Testis (tissue), 3 donors: ENCODE data around the gene ERBB4. TPM values are rescaled to one million over a fixed set of nuclear protein-coding genes. Genes with fewer than 3 reads are reported as not detected.

Source experiments
- DNase-seq: peaks from one replicate; pipeline ENCODE4 v3.0.0-alpha.2; 2019
- H3K27ac ChIP-seq, 2 donors: fragments of 200-600 bp; sonication (generic); one replicate each; pipeline ENCODE4 v1.5.1; 2019
- H3K27me3 ChIP-seq: fragments of 200-600 bp; sonication (generic); one replicate; pipeline ENCODE4 v1.5.1; 2019
- H3K36me3 ChIP-seq: fragments of 200-600 bp; sonication (generic); one replicate; pipeline ENCODE4 v1.5.1; 2017; ENCODE audit warnings: low read depth; ENCODE audit errors: missing control alignments
- H3K4me1 ChIP-seq: fragments of 200-600 bp; sonication (generic); one replicate; pipeline ENCODE4 v1.5.1; 2019
- H3K4me3 ChIP-seq, 2 donors: fragments of 200-600 bp; sonication (generic); one replicate each; pipeline ENCODE4 v1.5.1; 2017 to 2019
- H3K9me3 ChIP-seq: fragments of 200-600 bp; sonication (generic); one replicate; pipeline ENCODE4 v1.5.1; 2017
- POLR2A ChIP-seq: fragments of 450-650 bp; IDR thresholded peaks from one replicate; pipeline ENCODE4 v1.6.1; 2017; ENCODE audit warnings: antibody characterized with exemption, mild to moderate bottlenecking, moderate library complexity
- WGBS, 2 donors: methylation state at CpG; one replicate each; pipeline ENCODE4 v1.1.5; 2018; 5-methylcytosine and 5-hydroxymethylcytosine counted together
- intact Hi-C: fragments of 100-400 bp; cut with DNase I; formaldehyde crosslinking; loops from one replicate; pipeline ENCODE4 v1.15.1; 2023; ENCODE audit warnings: low total_unique reads
- polyA plus RNA-seq: library from polyadenylated mRNA; stranded (reverse); fragments of 350-450 nt; fragmentation: Illumina TruSeq; extraction: RNeasy Lipid Tissue Mini Kit (QIAGEN cat#74804); gene quantifications from one replicate; pipeline ENCODE4 v1.2.3, GENCODE V29; 2014; ENCODE audit warnings: low read depth, low replicate concordance; ENCODE audit not compliant: insufficient read depth
- total RNA-seq, 2 donors: library from RNA; depleted of rRNA; stranded (reverse); fragments of >200 nt; gene quantifications; one replicate each; pipeline ENCODE4 v1.2.3, GENCODE V29; 2016
- TF ChIP-seq, protein P1 (sequence below), 3 experiments: fragments of 450-650 bp in 2 of 3; fragments of 200-600 bp in 1 of 3; sonication (generic) in 1 of 3; IDR thresholded peaks; one replicate each; pipeline ENCODE4 v1.5.1; 2016 to 2019; ENCODE audit warnings: antibody characterized with exemption in 3 of 3, mild to moderate bottlenecking in 2 of 3, moderate library complexity in 1 of 3

Gene ERBB4
- total and polyA plus RNA-seq, 3 donors from 2014 or later: 6.1 to 62.7 (median 47.7) TPM

DNA sequence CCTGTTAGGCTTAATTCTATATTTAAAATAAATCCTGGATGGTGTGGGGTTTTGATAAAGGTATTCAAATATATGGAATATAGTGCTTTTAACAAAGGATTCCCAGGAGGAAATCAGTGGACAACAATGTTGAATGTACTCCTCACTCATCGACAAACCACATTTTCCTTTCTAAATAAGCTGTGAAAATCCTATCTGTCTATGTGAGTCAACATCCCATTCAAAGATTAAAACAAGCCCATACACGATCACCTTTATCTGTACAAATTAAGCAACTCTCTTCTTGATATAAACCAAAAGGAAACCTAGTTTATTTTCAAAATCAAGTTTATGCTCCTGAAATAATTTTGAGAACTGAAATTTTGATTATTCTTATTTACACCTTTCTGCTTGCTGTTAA is 153.4 kb downstream of the ERBB4 start:
- no peak overlapping the region for H3K27ac ChIP-seq
- H3K4me3 ChIP-seq: no peak overlapping the region
- H3K27me3 ChIP-seq: no peaks in the 10 kb centered on the region
- 71 to 77% methylated on average over 2 of the region's 2 CpGs for WGBS, 2 donors
- intact Hi-C loops: no loop called here
- no peaks in the 10 kb centered on the region for H3K36me3 ChIP-seq
- no peak for TF ChIP-seq POLR2A
- TF ChIP-seq, protein P1, sequence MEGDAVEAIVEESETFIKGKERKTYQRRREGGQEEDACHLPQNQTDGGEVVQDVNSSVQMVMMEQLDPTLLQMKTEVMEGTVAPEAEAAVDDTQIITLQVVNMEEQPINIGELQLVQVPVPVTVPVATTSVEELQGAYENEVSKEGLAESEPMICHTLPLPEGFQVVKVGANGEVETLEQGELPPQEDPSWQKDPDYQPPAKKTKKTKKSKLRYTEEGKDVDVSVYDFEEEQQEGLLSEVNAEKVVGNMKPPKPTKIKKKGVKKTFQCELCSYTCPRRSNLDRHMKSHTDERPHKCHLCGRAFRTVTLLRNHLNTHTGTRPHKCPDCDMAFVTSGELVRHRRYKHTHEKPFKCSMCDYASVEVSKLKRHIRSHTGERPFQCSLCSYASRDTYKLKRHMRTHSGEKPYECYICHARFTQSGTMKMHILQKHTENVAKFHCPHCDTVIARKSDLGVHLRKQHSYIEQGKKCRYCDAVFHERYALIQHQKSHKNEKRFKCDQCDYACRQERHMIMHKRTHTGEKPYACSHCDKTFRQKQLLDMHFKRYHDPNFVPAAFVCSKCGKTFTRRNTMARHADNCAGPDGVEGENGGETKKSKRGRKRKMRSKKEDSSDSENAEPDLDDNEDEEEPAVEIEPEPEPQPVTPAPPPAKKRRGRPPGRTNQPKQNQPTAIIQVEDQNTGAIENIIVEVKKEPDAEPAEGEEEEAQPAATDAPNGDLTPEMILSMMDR (IDR thresholded peaks at IDR 0.05): no peak
- no peak for DNase-seq
- H3K9me3 ChIP-seq: no peaks in the 10 kb centered on the region
- no peaks in the 10 kb centered on the region for H3K4me1 ChIP-seq

DNA sequence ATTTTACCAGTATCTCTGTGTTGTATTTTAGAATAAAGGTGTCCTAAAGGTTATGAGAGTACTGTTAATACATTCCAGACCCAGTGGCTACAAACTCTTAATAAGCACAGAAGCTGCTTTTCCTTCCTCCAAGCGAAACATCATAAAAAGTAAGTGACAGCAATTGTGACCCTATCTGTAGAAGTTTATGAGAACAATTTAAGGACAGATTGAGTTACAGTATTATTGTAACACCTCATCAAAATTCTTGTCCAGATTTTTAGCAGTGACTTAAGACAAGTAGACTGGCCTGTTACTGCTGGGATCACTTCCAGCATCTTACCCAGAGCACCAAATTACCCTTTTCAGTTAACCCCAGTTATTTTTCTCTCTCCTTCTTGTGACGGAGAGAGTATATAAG is 154.6 kb downstream of the ERBB4 start:
- no peak for DNase-seq
- TF ChIP-seq POLR2A: no peak
- H3K9me3 ChIP-seq: no peaks in the 10 kb centered on the region
- no peaks in the 10 kb centered on the region for H3K36me3 ChIP-seq
- H3K4me1 ChIP-seq: no peaks in the 10 kb centered on the region
- intact Hi-C loops: no loop called here
- WGBS, 2 donors: 78 to 79% methylated on average over 2 of the region's 2 CpGs
- no peak overlapping the region for H3K4me3 ChIP-seq
- H3K27me3 ChIP-seq: no peaks in the 10 kb centered on the region
- H3K27ac ChIP-seq: no peak overlapping the region

GRCh38 chr2:212381428-212382102 is 157.0 kb downstream of the ERBB4 start:
- H3K27ac ChIP-seq: no peak overlapping the region
- intact Hi-C loops: no loop called here
- TF ChIP-seq POLR2A: no peak
- TF ChIP-seq, protein P1 (IDR thresholded peaks at IDR 0.05): no peak
- no peaks in the 10 kb centered on the region for H3K36me3 ChIP-seq
- WGBS, 2 donors: 85 to 95% methylated on average over 1 of the region's 1 CpG
- DNase-seq: no peak
- no peaks in the 10 kb centered on the region for H3K9me3 ChIP-seq
- no peak overlapping the region for H3K4me3 ChIP-seq
- no peaks in the 10 kb centered on the region for H3K4me1 ChIP-seq
- no peaks in the 10 kb centered on the region for H3K27me3 ChIP-seq

DNA sequence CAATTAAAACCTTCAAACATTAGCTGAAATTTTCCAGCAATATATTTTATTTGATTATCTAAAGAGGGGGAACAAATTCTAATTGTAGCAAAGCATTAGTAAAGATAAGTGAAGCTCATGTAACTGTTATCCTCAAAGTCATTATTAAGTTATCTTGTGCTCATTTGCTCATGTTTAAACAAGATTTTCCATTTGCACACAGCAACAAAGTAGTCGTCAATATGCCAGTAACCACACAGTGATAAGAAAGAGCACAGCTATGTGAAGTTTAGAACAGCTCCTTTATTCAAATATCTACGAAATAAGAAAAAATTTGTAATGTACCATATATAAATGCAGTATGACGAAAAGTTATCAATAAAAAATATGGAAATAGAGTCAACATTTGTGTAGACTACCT is 159.5 kb downstream of the ERBB4 start:
- no peak overlapping the region for H3K4me3 ChIP-seq
- TF ChIP-seq, protein P1 (IDR thresholded peaks at IDR 0.05): no peak
- no peak for TF ChIP-seq POLR2A
- WGBS, 2 donors: 26 to 52% methylated on average over 3 of the region's 3 CpGs
- intact Hi-C loops: no loop called here
- H3K36me3 ChIP-seq: no peaks in the 10 kb centered on the region
- DNase-seq: no peak
- no peaks in the 10 kb centered on the region for H3K9me3 ChIP-seq
- peak overlapping the region in 1 of 2 donors; percentile 31 for H3K27ac ChIP-seq
- no peaks in the 10 kb centered on the region for H3K4me1 ChIP-seq
- H3K27me3 ChIP-seq: no peaks in the 10 kb centered on the region

DNA sequence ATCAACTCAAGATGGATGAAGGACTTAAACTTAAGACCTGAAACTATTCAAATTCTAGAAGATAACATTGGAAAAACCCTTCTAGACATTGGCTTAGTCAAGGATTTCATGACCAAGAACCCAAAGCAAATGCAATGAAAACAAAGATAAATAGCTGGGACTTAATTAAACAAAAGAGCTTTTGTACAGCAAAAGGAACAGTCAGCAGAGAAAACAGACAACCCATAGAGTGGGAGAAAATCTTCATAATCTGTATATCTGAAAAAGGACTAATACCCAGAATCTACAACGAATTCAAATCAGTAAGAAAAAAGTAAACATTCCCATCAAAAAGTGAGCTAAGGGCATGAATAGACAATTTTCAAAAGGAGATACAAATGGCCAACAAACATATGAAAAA is 171.2 kb downstream of the ERBB4 start:
- intact Hi-C loops: no loop called here
- TF ChIP-seq, protein P1 (IDR thresholded peaks at IDR 0.05): no peak
- no peak for TF ChIP-seq POLR2A
- Histone ChIP-seq H3K4me1 (no peaks in the 10 kb centered on the region), H3K36me3 (no peaks in the 10 kb centered on the region), H3K4me3 (no peak overlapping the region), H3K9me3 (no peaks in the 10 kb centered on the region), H3K27me3 (no peaks in the 10 kb centered on the region), H3K27ac (no peak overlapping the region)
- 63 to 79% methylated on average over 1 of the region's 1 CpG for WGBS, 2 donors
- no peak for DNase-seq
